Stomach (tissue), 4 donors: ENCODE measurements around the gene C8A.

Experiments
- CTCF ChIP-seq, 7 experiments: fragments of 450-650 bp in 4 of 7; fragments of 200-600 bp in 3 of 7; sonication (generic) in 3 of 7; IDR thresholded peaks; one replicate each; pipeline ENCODE4 v1.5.1; 2016 to 2019; ENCODE audit warnings: antibody characterized with exemption in 7 of 7, control low read depth in 2 of 7, mild to moderate bottlenecking in 1 of 7
- POLR2A ChIP-seq, 4 donors: fragments of 450-650 bp; IDR thresholded peaks; one replicate each; pipeline ENCODE4 v1.6.1; 2016; ENCODE audit warnings: antibody characterized with exemption in 4 of 4, control low read depth in 2 of 4, mild to moderate bottlenecking in 1 of 4, moderate library complexity in 1 of 4
- POLR2AphosphoS5 ChIP-seq, 3 donors: sonication (generic); formaldehyde crosslinking; IDR thresholded peaks; one replicate each; pipeline ENCODE4 v1.6.1; 2016; ENCODE audit warnings: antibody characterized with exemption in 3 of 3

GRCh38 chr1:56954664-56955063 is 100.1 kb downstream of the C8A start:
- TF ChIP-seq POLR2AphosphoS5 (IDR thresholded peaks at IDR 0.05) (no peak), CTCF (IDR thresholded peaks at IDR 0.05) (no peak), POLR2A (IDR thresholded peaks at IDR 0.05) (no peak)
